NAMALWA (cell line): ENCODE measurements around the gene ACVRL1.
A peak's percentile ranks its signal among the peaks of the same experiment; 100 is the strongest.

Experiments used
- DNase-seq: peaks from one replicate; pipeline ENCODE4 v3.0.0-alpha.2; 2015; ENCODE audit warnings: low spot score

ACVRL1 gene

GRCh38 chr12:51970904-51971646 lies 63.8 kb downstream of the ACVRL1 start:
- peak; percentile 67 for DNase-seq

DNA sequence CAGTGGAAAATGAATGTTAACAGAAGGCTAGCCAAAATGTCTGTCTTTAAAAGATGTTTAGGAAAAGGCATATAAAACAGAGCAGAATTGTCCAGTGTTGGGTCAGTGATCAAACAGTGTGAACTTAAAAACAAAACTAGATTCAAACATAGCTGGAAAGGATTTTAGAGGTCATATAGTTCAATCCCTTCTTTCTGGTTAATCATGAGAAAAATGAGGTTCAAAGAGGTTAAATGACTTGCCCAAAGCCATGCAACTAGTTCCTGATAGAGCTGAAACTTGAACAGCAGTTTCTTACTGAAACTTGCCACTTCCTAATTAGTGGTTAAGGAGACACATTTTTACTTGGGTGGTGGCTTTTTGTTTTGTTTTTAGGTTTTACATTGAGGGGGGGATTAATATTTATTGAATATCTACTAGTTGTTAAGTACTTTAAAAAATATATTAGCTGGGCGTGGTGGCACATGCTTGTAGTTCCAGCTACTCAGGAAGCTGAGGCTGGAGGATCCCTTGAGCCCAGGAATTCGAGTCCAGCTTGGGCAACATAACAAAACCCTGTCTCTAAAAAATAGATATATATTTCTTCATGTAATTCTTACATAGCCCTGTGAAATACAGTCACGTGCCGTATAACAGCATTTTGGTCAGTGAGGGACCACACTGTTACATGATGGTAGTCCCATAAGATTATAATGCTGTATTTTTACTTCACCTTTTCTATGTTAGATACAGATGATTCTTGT lies 64.5 kb downstream of the ACVRL1 start:
- peak; percentile 23 for DNase-seq

GRCh38 chr12:51972422-51972812 lies 65.1 kb downstream of the ACVRL1 start:
- DNase-seq: no peak

- DNase-seq: no peak
These were observed 65.6 kb downstream of the ACVRL1 start for GRCh38 chr12:51972849-51973273.
